Neutrophil (primary cell): ENCODE measurements around the gene SPRING1.

Experiments
- H3K27ac ChIP-seq: fragments of 200-600 bp; sonication (generic); 2 replicates; pipeline ENCODE4 v1.5.1; 2016; ENCODE audit warnings: mild to moderate bottlenecking, moderate library complexity
- H3K27me3 ChIP-seq: fragments of 200-600 bp; sonication (generic); 2 replicates; pipeline ENCODE4 v1.6.0; 2016; ENCODE audit warnings: mild to moderate bottlenecking
- H3K36me3 ChIP-seq: fragments of 200-600 bp; sonication (generic); 2 replicates; pipeline ENCODE4 v1.5.1; 2017
- H3K4me1 ChIP-seq, 2 experiments: fragments of 200-600 bp in 1 of 2; sonication (generic) in 1 of 2; 1 replicate in 1 of 2; 2 replicates in 1 of 2; pipeline versions ENCODE4 v1.5.1 to v1.6.1; 2013 to 2016; ENCODE audit warnings: low read depth in 1 of 2, low read length in 1 of 2, mild to moderate bottlenecking in 1 of 2, moderate library complexity in 1 of 2; ENCODE audit not compliant: control insufficient read depth in 1 of 2, insufficient read depth in 1 of 2
- H3K4me3 ChIP-seq, 2 experiments: fragments of 200-600 bp in 1 of 2; sonication (generic) in 1 of 2; 1 replicate in 1 of 2; 2 replicates in 1 of 2; pipeline ENCODE4 v1.5.1; 2013 to 2016; ENCODE audit warnings: low read depth in 1 of 2, low read length in 1 of 2, mild to moderate bottlenecking in 1 of 2, moderate library complexity in 1 of 2
- H3K9me3 ChIP-seq: fragments of 200-600 bp; sonication (generic); 2 replicates; pipeline ENCODE4 v1.5.1; 2016
- CTCF ChIP-seq: fragments of 200-600 bp; sonication (generic); IDR thresholded peaks from 2 replicates; pipeline ENCODE4 v1.5.1; 2016; ENCODE audit warnings: antibody characterized with exemption

SPRING1 gene

DNA sequence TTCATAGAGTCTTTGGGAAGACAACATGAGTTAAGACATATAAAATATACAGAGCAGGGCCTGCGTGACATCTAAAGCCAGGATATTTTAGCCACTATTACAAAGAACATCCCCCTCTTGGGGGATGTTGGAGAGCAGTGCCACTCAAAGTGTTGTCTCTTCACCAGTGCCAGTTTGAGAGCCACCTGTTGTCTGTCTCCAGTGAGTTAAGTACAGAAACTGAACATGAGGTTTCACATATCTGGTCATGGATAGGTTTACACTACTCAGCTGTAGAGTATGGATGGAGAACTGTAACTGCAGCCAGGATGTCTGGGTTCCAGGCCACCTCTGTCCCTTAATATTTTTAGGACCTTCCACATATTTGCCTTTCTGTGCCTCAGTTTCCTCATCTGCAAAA, 39.4 kb upstream of the SPRING1 start:
- no peaks in the 10 kb centered on the region for H3K27me3 ChIP-seq
- no peak overlapping the region for H3K27ac ChIP-seq
- no peaks in the 10 kb centered on the region for H3K36me3 ChIP-seq
- H3K9me3 ChIP-seq, result no peaks in the 10 kb centered on the region
- no peak for TF ChIP-seq CTCF
- H3K4me3 ChIP-seq, result no peak overlapping the region
- H3K4me1 ChIP-seq, result no peaks in the 10 kb centered on the region

GRCh38 chr12:116774020-116774419, 36.2 kb upstream of the SPRING1 start:
- Histone ChIP-seq H3K27ac (no peak overlapping the region), H3K27me3 (peaks cover 7% of the 10 kb centered on the region), H3K36me3 (no peaks in the 10 kb centered on the region), H3K9me3 (no peaks in the 10 kb centered on the region), H3K4me1 (no peaks in the 10 kb centered on the region), H3K4me3 (no peak overlapping the region)
- no peak for TF ChIP-seq CTCF

DNA sequence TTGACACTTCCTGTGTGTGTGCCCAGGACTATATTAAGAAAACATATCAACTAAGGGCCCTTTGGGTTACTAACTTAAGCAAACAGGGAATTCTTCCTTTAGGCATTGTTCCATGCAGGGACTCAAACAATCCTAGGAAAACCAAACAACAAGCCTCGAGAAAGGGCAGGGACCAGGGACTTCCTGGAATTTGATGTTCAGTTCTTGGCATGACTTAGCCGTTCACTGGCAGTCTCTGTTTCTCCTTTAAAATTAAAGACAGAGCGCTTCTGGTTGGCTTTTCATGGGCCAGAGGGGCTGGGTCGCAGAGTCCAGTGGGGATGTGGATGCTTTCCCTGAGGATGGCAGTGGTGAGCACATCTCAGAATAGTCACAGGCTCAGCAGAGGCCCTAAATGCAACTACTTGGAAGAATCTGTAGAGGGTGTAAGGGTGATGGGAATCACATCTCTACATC, 35.4 kb upstream of the SPRING1 start:
- no peak for TF ChIP-seq CTCF

DNA sequence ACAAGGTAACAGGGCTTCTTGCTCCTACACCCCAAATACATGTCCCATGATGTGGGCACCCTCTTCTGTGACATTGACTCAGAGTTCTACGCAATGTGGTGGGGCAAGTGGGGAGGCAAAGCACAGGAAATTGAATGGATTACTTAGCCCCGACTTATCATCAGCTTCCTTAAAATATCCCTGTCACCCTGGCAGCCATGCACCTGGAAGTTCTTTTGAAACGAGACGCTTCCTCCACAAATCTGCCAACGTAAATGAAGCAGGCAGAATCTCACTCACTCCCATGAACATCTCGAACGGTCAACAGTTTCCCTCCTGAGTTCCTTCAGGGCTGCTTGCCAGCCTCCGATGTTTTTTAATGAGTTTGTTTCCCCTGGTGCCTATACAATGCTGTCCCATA, 33.8 kb upstream of the SPRING1 start:
- H3K36me3 ChIP-seq, result no peaks in the 10 kb centered on the region
- TF ChIP-seq CTCF, result no peak
- H3K9me3 ChIP-seq, result no peaks in the 10 kb centered on the region
- H3K27ac ChIP-seq, result no peak overlapping the region
- H3K4me3 ChIP-seq, result no peak overlapping the region
- no peaks in the 10 kb centered on the region for H3K4me1 ChIP-seq
- peaks cover 7% of the 10 kb centered on the region for H3K27me3 ChIP-seq

More for the DNA sequence above, 35.4 kb upstream of the SPRING1 start:
- Histone ChIP-seq H3K27ac (no peak overlapping the region), H3K9me3 (no peaks in the 10 kb centered on the region), H3K27me3 (peaks cover 7% of the 10 kb centered on the region), H3K36me3 (no peaks in the 10 kb centered on the region), H3K4me3 (no peak overlapping the region), H3K4me1 (no peaks in the 10 kb centered on the region)

GRCh38 chr12:116766746-116767145, 28.9 kb upstream of the SPRING1 start:
- H3K4me1 ChIP-seq, result no peaks in the 10 kb centered on the region
- no peak for TF ChIP-seq CTCF
- no peak overlapping the region for H3K4me3 ChIP-seq
- H3K27me3 ChIP-seq, result peaks cover 8% of the 10 kb centered on the region
- H3K36me3 ChIP-seq, result no peaks in the 10 kb centered on the region
- no peak overlapping the region for H3K27ac ChIP-seq
- no peaks in the 10 kb centered on the region for H3K9me3 ChIP-seq

GRCh38 chr12:116766285-116766684, 28.4 kb upstream of the SPRING1 start:
- no peaks in the 10 kb centered on the region for H3K4me1 ChIP-seq

More at GRCh38 chr12:116766285-116766684, 28.4 kb upstream of the SPRING1 start:
- H3K27ac ChIP-seq, result no peak overlapping the region
- no peak overlapping the region for H3K4me3 ChIP-seq
- H3K27me3 ChIP-seq, result peaks cover 5% of the 10 kb centered on the region
- TF ChIP-seq CTCF, result no peak
- H3K36me3 ChIP-seq, result no peaks in the 10 kb centered on the region
- H3K9me3 ChIP-seq, result no peaks in the 10 kb centered on the region
